A549 (cell line): ENCODE results near the gene PTGER1. TPM values are rescaled to one million over a fixed set of nuclear protein-coding genes. Genes with fewer than 3 reads are reported as not detected.

Source experiments
- ATAC-seq, 2 experiments: fragments of 200-7000 bp in 1 of 2; fragments of >200 bp in 1 of 2; cut with Nextera tagmentation in 1 of 2; cut with Tn5 transposase in 1 of 2; 3 replicates each; pipeline versions ENCODE4 v1.8.0 to v1.9.1; 2018 to 2020; ENCODE audit warnings: mild to moderate bottlenecking in 1 of 2, moderate library complexity in 1 of 2
- CTCF ChIA-PET: fragments of 300-600 bp; sonication (Branson Sonifier 250); formaldehyde crosslinking; extraction: SDS; loops from one replicate; lab custom pipeline; 2021; ENCODE audit warnings: antibody characterized with exemption, inconsistent platforms; lab: Yijun Ruan, JAX
- POLR2A ChIA-PET: fragments of 350-600 bp; formaldehyde crosslinking; extraction: SDS; loops from one replicate; lab custom pipeline; 2021; ENCODE audit warnings: antibody characterized with exemption, inconsistent platforms; lab: Yijun Ruan, JAX
- DNase-seq, 2 experiments: peaks; one replicate each; pipeline versions ENCODE4 v3.0.0 to v3.0.0-alpha.2; 2011 to 2016; ENCODE audit warnings: low read depth in 1 of 2, low spot score in 1 of 2
- FAIRE-seq: peaks from 2 replicates; lab custom pipeline; 2011; peaks lifted over from hg19 to GRCh38; lab: Jason Lieb, UNC
- H3K27ac ChIP-seq, 2 experiments: fragments of >200 bp; sonication (Bioruptor Twin); formaldehyde crosslinking; 3 replicates each; pipeline ENCODE4 v1.5.1; 2016 to 2017
- H3K4me1 ChIP-seq: fragments of >200 bp; sonication (Bioruptor Twin); formaldehyde crosslinking; 3 replicates; pipeline ENCODE4 v1.6.1; 2016
- H3K4me2 ChIP-seq: fragments of >200 bp; sonication (Bioruptor Twin); formaldehyde crosslinking; 3 replicates; pipeline ENCODE4 v1.6.1; 2016
- H3K4me3 ChIP-seq: fragments of >200 bp; sonication (Bioruptor Twin); formaldehyde crosslinking; 3 replicates; pipeline ENCODE4 v1.5.1; 2016
- H3K9me3 ChIP-seq: fragments of >200 bp; sonication (Bioruptor Twin); formaldehyde crosslinking; 3 replicates; pipeline ENCODE4 v1.6.1; 2016
- CHD4 ChIP-seq: fragments of 200-600 bp; sonication (generic); IDR thresholded peaks from 2 replicates; pipeline ENCODE4 v1.6.1; 2016; ENCODE audit warnings: antibody characterized with exemption, mild to moderate bottlenecking, borderline replicate concordance
- EHMT2 ChIP-seq: fragments of 200-600 bp; sonication (generic); IDR thresholded peaks from 2 replicates; pipeline ENCODE4 v1.6.1; 2016; ENCODE audit warnings: antibody characterized with exemption, low read depth, mild to moderate bottlenecking, moderate library complexity
- FOSB ChIP-seq: fragments of 250-450 bp; sonication (Bioruptor Pico); IDR thresholded peaks from 2 replicates; pipeline ENCODE4 v1.5.0; 2020; ENCODE audit warnings: mild to moderate bottlenecking, moderate library complexity
- FOSL2 ChIP-seq, 2 experiments: fragments of 450-650 bp in 1 of 2; fragments of >200 bp in 1 of 2; sonication (Bioruptor Twin) in 1 of 2; formaldehyde crosslinking; IDR thresholded peaks; 2 replicates each; pipeline versions ENCODE4 v1.5.0 to v1.6.1; 2016 to 2020; ENCODE audit warnings: mild to moderate bottlenecking in 1 of 2, moderate library complexity in 1 of 2
- FOXS1 ChIP-seq: fragments of 250-450 bp; sonication (Bioruptor Pico); IDR thresholded peaks from 2 replicates; pipeline ENCODE4 v1.5.0; 2020; ENCODE audit warnings: mild to moderate bottlenecking, moderate library complexity
- HOXB5 ChIP-seq: fragments of 250-450 bp; sonication (Bioruptor Pico); IDR thresholded peaks from 2 replicates; pipeline ENCODE4 v1.5.0; 2020; ENCODE audit warnings: mild to moderate bottlenecking, moderate library complexity
- JUN ChIP-seq, 2 experiments: fragments of >200 bp; sonication (Bioruptor Twin); formaldehyde crosslinking; IDR thresholded peaks; 2 replicates in 1 of 2; 3 replicates in 1 of 2; pipeline ENCODE4 v1.6.1; 2016 to 2017
- JUNB ChIP-seq: fragments of >200 bp; sonication (Bioruptor Twin); formaldehyde crosslinking; IDR thresholded peaks from 2 replicates; pipeline ENCODE4 v1.6.1; 2016
- NFE2L2 ChIP-seq: fragments of 150-350 bp; conservative IDR thresholded peaks from 2 replicates; pipeline ENCODE4 v1.6.1; 2014; ENCODE audit warnings: low read length
- NPAS2 ChIP-seq: fragments of 250-450 bp; sonication (Bioruptor Pico); IDR thresholded peaks from 2 replicates; pipeline ENCODE4 v1.8.0; 2022; ENCODE audit warnings: mild to moderate bottlenecking, moderate library complexity, borderline replicate concordance
- NR3C1 ChIP-seq: fragments of >200 bp; sonication (Bioruptor Twin); formaldehyde crosslinking; IDR thresholded peaks from 3 replicates; pipeline ENCODE4 v1.6.1; 2017
- POLR2A ChIP-seq: IDR thresholded peaks from 2 replicates; pipeline ENCODE4 v1.6.1; 2012; ENCODE audit warnings: mild to moderate bottlenecking, low read length
- RCOR1 ChIP-seq: fragments of 150-350 bp; IDR thresholded peaks from 2 replicates; pipeline ENCODE4 v1.6.1; 2014; ENCODE audit warnings: antibody characterized with exemption, low read length, low read depth
- SREBF2 ChIP-seq: fragments of 450-650 bp; IDR thresholded peaks from 2 replicates; pipeline ENCODE4 v1.6.1; 2014; ENCODE audit warnings: mild to moderate bottlenecking, moderate library complexity
- ZC3H11A ChIP-seq: fragments of 450-650 bp; IDR thresholded peaks from 2 replicates; pipeline ENCODE4 v1.6.1; 2014; ENCODE audit warnings: antibody characterized with exemption, mild to moderate bottlenecking
- WGBS: methylation state at CpG from one replicate; pipeline ENCODE4 v1.1.6; 2017; ENCODE audit errors: missing lambda C conversion rate; 5-methylcytosine and 5-hydroxymethylcytosine counted together
- polyA plus RNA-seq, 4 experiments: library from polyadenylated mRNA; depleted of rRNA in 3 of 4; stranded (reverse); fragments of >200 nt; fragmentation: RNase III in 1 of 4; extraction: RNeasy Plus Mini Kit Qiagen cat#74134 plus additional on column Dnase treatment in 1 of 4; gene quantifications; 2 replicates in 3 of 4; 3 replicates in 1 of 4; pipeline ENCODE4 v1.2.3, GENCODE V29; 2011 to 2017
- TF ChIP-seq, protein P1 (sequence below): IDR thresholded peaks from 2 replicates; pipeline ENCODE4 v1.6.1; 2012; ENCODE audit warnings: low read depth, borderline replicate concordance
- TF ChIP-seq, protein P2 (sequence below): fragments of >200 bp; sonication (Bioruptor Twin); formaldehyde crosslinking; IDR thresholded peaks from 2 replicates; pipeline ENCODE4 v1.6.1; 2016
- TF ChIP-seq, protein P3 (sequence below): fragments of >200 bp; sonication (Bioruptor Twin); formaldehyde crosslinking; IDR thresholded peaks from 3 replicates; pipeline ENCODE4 v1.5.1; 2016
- TF ChIP-seq, protein P4 (sequence below): fragments of 250-450 bp; sonication (Bioruptor Pico); IDR thresholded peaks from 2 replicates; pipeline ENCODE4 v1.5.0; 2020; ENCODE audit warnings: low read depth, mild to moderate bottlenecking, moderate library complexity
- TF ChIP-seq, protein P5 (sequence below): fragments of 250-450 bp; sonication (Bioruptor Pico); IDR thresholded peaks from 2 replicates; pipeline ENCODE4 v1.5.0; 2021; ENCODE audit warnings: mild to moderate bottlenecking, moderate library complexity, borderline replicate concordance

The PTGER1 gene
- polyA plus RNA-seq, 2 of the 4 experiments (the other 2 are of a cell fraction): 0.06 to 0.17 TPM

DNA sequence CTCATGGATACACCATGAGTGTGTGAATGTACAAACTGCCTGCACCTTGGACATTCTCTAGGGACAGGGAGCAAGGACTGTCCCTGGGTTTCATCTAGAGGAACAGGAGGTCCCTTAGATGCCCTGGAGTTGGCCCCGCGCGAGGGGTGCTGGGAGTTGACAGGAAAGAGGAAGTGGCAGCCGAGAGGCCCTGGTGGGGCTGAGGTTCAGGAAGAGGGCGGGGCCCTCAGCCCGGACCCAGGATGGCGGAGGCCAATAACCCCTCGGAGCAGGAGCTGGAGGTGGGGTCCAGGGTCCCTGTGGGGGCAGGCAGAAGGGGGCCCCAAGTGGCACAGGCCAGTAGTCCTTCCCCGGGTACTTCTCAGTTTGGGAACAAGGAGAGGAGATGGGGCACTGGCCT is 35.1 kb downstream of the PTGER1 start:
- no peak for TF ChIP-seq NR3C1
- no peak for TF ChIP-seq NPAS2 (CRISPR knock-in tag)
- TF ChIP-seq JUN (IDR thresholded peaks at IDR 0.05): no peak
- TF ChIP-seq JUNB: no peak
- TF ChIP-seq, protein P1, sequence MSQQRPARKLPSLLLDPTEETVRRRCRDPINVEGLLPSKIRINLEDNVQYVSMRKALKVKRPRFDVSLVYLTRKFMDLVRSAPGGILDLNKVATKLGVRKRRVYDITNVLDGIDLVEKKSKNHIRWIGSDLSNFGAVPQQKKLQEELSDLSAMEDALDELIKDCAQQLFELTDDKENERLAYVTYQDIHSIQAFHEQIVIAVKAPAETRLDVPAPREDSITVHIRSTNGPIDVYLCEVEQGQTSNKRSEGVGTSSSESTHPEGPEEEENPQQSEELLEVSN: no peak
- no peak for TF ChIP-seq FOSB (CRISPR knock-in tag)
- no peak for TF ChIP-seq HOXB5
- no peak for TF ChIP-seq SREBF2
- no peak for TF ChIP-seq FOXS1
- TF ChIP-seq, protein P2, sequence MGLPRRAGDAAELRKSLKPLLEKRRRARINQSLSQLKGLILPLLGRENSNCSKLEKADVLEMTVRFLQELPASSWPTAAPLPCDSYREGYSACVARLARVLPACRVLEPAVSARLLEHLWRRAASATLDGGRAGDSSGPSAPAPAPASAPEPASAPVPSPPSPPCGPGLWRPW: no peak
- TF ChIP-seq, protein P3, sequence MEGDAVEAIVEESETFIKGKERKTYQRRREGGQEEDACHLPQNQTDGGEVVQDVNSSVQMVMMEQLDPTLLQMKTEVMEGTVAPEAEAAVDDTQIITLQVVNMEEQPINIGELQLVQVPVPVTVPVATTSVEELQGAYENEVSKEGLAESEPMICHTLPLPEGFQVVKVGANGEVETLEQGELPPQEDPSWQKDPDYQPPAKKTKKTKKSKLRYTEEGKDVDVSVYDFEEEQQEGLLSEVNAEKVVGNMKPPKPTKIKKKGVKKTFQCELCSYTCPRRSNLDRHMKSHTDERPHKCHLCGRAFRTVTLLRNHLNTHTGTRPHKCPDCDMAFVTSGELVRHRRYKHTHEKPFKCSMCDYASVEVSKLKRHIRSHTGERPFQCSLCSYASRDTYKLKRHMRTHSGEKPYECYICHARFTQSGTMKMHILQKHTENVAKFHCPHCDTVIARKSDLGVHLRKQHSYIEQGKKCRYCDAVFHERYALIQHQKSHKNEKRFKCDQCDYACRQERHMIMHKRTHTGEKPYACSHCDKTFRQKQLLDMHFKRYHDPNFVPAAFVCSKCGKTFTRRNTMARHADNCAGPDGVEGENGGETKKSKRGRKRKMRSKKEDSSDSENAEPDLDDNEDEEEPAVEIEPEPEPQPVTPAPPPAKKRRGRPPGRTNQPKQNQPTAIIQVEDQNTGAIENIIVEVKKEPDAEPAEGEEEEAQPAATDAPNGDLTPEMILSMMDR: no peak
- DNase-seq: no peak
- no peak overlapping the region for H3K4me3 ChIP-seq
- no peaks in the 10 kb centered on the region for H3K9me3 ChIP-seq
- POLR2A ChIA-PET: no interaction called here
- FAIRE-seq: no peak
- no peak overlapping the region for H3K27ac ChIP-seq
- CTCF ChIA-PET: interaction anchor here (0.5 kb wide), 1 partner anchor 91 kb away, joined by 3 read pairs; no protein-coding TSS in a partner anchor
- ATAC-seq: no peak
- H3K4me1 ChIP-seq: peaks cover 4% of the 10 kb centered on the region; the same call in 1 of the 3 replicates
- H3K4me2 ChIP-seq: no peak overlapping the region
- 87% methylated on average over 5 of the region's 9 CpGs for WGBS

DNA sequence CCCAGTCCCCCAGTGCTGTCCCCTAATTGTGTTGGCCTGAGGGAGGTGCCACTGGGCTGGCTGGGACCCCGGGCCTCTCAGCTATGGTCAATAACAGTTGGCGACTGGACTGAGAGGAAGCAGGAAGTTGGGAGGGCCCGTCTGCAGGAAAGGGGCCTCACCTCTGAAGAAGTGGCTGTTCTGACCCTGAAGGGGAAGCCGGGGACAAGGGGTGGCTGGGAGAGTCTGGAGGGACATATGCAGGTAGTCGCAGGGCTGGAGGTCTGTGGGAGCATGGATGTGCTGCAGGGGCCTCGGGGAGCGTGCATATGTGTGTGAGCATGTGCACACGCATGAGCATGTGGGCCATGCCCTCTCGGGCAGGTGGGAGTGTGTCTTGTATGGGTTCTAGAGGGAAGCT is 36.1 kb downstream of the PTGER1 start:
- Histone ChIP-seq H3K4me2 (no peak overlapping the region), H3K4me1 (peaks cover 14% of the 10 kb centered on the region), H3K9me3 (no peaks in the 10 kb centered on the region), H3K27ac (no peak overlapping the region), H3K4me3 (no peak overlapping the region)
- ChIA-PET CTCF (no interaction called here), POLR2A (no interaction called here)
- FAIRE-seq (no peak), ATAC-seq (no peak), DNase-seq (no peak)
- TF ChIP-seq NFE2L2: no peak
- TF ChIP-seq, protein P4, sequence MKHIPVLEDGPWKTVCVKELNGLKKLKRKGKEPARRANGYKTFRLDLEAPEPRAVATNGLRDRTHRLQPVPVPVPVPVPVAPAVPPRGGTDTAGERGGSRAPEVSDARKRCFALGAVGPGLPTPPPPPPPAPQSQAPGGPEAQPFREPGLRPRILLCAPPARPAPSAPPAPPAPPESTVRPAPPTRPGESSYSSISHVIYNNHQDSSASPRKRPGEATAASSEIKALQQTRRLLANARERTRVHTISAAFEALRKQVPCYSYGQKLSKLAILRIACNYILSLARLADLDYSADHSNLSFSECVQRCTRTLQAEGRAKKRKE (CRISPR knock-in tag): no peak
- TF ChIP-seq, protein P5, sequence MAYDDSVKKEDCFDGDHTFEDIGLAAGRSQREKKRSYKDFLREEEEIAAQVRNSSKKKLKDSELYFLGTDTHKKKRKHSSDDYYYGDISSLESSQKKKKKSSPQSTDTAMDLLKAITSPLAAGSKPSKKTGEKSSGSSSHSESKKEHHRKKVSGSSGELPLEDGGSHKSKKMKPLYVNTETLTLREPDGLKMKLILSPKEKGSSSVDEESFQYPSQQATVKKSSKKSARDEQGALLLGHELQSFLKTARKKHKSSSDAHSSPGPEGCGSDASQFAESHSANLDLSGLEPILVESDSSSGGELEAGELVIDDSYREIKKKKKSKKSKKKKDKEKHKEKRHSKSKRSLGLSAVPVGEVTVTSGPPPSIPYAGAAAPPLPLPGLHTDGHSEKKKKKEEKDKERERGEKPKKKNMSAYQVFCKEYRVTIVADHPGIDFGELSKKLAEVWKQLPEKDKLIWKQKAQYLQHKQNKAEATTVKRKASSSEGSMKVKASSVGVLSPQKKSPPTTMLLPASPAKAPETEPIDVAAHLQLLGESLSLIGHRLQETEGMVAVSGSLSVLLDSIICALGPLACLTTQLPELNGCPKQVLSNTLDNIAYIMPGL (CRISPR knock-in tag): no peak
- no peak for TF ChIP-seq NPAS2 (CRISPR knock-in tag)
- TF ChIP-seq EHMT2: no peak
- no peak for TF ChIP-seq POLR2A
- no peak for TF ChIP-seq CHD4
- TF ChIP-seq FOSL2 (IDR thresholded peaks at IDR 0.05): no peak
- TF ChIP-seq FOSL2 (CRISPR knock-in tag; IDR thresholded peaks at IDR 0.05): no peak
- TF ChIP-seq RCOR1: no peak
- no peak for TF ChIP-seq ZC3H11A
- WGBS: 91% methylated on average over 9 of the region's 9 CpGs
